Neutrophil (primary cell): ENCODE data around the gene THRB.

Source experiments
- H3K27ac ChIP-seq: fragments of 200-600 bp; sonication (generic); 2 replicates; pipeline ENCODE4 v1.5.1; 2016; ENCODE audit warnings: mild to moderate bottlenecking, moderate library complexity
- H3K27me3 ChIP-seq: fragments of 200-600 bp; sonication (generic); 2 replicates; pipeline ENCODE4 v1.6.0; 2016; ENCODE audit warnings: mild to moderate bottlenecking
- H3K36me3 ChIP-seq: fragments of 200-600 bp; sonication (generic); 2 replicates; pipeline ENCODE4 v1.5.1; 2017
- H3K4me1 ChIP-seq, 2 experiments: fragments of 200-600 bp in 1 of 2; sonication (generic) in 1 of 2; 1 replicate in 1 of 2; 2 replicates in 1 of 2; pipeline versions ENCODE4 v1.5.1 to v1.6.1; 2013 to 2016; ENCODE audit warnings: low read depth in 1 of 2, low read length in 1 of 2, mild to moderate bottlenecking in 1 of 2, moderate library complexity in 1 of 2; ENCODE audit not compliant: control insufficient read depth in 1 of 2, insufficient read depth in 1 of 2
- H3K4me3 ChIP-seq, 2 experiments: fragments of 200-600 bp in 1 of 2; sonication (generic) in 1 of 2; 1 replicate in 1 of 2; 2 replicates in 1 of 2; pipeline ENCODE4 v1.5.1; 2013 to 2016; ENCODE audit warnings: low read depth in 1 of 2, low read length in 1 of 2, mild to moderate bottlenecking in 1 of 2, moderate library complexity in 1 of 2
- H3K9me3 ChIP-seq: fragments of 200-600 bp; sonication (generic); 2 replicates; pipeline ENCODE4 v1.5.1; 2016
- TF ChIP-seq, protein P1 (sequence below): fragments of 200-600 bp; sonication (generic); IDR thresholded peaks from 2 replicates; pipeline ENCODE4 v1.5.1; 2016; ENCODE audit warnings: antibody characterized with exemption

The THRB gene

DNA sequence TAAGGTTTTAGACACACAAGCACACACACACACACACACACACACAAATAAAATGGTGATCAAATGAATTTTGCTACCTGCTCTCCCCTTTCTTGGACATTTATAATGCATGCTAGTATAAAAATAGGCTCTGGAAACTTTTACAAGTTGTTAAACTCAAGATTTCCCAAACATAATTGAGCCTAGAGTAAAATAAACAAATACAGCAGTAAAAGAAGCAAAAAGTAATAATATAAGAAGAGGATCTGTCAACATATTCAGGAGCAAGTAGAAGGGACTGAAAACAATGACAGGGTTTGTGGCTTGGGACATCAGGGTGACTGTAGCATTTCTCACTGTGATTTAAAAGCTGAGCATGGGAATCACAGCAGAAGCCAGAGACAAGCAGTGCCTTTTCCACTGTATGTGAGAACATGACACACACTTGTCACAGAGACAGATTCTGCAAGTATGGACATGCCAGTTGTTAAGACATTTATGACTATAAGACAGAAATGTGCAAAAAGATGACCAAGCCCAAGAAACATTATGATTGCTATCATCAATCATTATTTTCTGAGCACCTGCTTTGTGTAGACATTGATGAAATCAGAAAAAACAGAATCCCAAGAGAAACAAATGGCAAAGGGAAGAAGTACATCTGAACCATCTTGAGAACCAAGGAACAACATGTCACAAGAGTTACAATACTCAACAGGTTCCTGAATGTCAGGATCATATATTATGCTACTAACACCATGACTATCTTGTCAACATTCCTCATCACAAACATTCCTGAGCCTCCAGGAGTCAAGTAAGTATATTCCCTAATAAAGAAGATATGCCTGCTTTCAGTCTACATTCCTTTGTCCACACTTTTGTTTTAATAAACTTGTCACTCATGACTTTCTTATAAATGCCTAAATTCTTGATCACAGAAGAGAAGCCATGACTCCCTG lies 7.1 kb downstream of the THRB start:
- peaks cover 58% of the 10 kb centered on the region for H3K27me3 ChIP-seq
- TF ChIP-seq, protein P1, sequence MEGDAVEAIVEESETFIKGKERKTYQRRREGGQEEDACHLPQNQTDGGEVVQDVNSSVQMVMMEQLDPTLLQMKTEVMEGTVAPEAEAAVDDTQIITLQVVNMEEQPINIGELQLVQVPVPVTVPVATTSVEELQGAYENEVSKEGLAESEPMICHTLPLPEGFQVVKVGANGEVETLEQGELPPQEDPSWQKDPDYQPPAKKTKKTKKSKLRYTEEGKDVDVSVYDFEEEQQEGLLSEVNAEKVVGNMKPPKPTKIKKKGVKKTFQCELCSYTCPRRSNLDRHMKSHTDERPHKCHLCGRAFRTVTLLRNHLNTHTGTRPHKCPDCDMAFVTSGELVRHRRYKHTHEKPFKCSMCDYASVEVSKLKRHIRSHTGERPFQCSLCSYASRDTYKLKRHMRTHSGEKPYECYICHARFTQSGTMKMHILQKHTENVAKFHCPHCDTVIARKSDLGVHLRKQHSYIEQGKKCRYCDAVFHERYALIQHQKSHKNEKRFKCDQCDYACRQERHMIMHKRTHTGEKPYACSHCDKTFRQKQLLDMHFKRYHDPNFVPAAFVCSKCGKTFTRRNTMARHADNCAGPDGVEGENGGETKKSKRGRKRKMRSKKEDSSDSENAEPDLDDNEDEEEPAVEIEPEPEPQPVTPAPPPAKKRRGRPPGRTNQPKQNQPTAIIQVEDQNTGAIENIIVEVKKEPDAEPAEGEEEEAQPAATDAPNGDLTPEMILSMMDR: no peak

DNA sequence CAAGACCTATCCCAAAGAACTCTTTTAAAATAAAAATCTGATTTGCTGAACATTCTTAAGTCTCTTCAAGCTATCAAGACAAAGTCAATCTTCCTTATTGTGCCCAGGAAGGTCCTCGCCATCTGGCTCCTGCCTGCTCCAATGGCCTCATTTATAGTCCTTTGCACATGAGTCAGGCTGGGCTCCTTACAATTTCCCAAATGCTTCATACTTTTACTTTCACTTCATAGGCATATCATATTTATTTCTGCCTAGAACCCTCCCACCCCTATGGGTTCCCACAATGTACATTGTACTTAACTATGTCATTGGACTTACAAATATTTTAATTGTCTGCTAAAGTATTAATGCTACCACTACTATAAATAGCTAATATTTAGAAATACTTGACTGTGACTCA lies 9.1 kb downstream of the THRB start:
- Histone ChIP-seq H3K4me1 (no peaks in the 10 kb centered on the region), H3K4me3 (no peak overlapping the region), H3K36me3 (no peaks in the 10 kb centered on the region), H3K9me3 (no peaks in the 10 kb centered on the region), H3K27ac (no peak overlapping the region), H3K27me3 (peaks cover 38% of the 10 kb centered on the region)
- TF ChIP-seq, protein P1: no peak

More for the DNA sequence above, 7.1 kb downstream of the THRB start:
- H3K36me3 ChIP-seq: no peaks in the 10 kb centered on the region
- no peaks in the 10 kb centered on the region for H3K9me3 ChIP-seq
- H3K27ac ChIP-seq: no peak overlapping the region
- no peaks in the 10 kb centered on the region for H3K4me1 ChIP-seq
- H3K4me3 ChIP-seq: no peak overlapping the region

DNA sequence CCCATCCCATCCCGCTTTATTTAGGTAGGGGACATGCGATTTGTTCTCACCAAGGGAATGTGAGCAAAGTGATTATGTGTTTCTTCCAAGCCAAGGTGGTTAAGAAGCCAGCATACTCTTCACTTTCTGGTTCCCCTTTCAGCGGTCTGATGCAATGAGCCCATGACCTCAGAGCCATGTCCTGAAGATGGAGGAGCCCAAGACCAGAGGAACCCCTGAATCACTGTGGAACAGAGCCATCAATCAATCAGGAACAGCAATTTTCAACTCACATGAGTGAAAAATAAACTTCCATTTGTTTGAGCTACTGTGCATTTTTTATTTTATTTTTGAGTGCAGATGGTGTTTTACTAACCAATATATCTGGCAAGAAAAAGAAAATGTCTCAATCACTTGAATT lies 10.8 kb downstream of the THRB start:
- Histone ChIP-seq H3K27ac (no peak overlapping the region), H3K9me3 (no peaks in the 10 kb centered on the region), H3K36me3 (no peaks in the 10 kb centered on the region), H3K4me1 (no peaks in the 10 kb centered on the region), H3K27me3 (peaks cover 21% of the 10 kb centered on the region), H3K4me3 (no peak overlapping the region)
- TF ChIP-seq, protein P1: no peak

DNA sequence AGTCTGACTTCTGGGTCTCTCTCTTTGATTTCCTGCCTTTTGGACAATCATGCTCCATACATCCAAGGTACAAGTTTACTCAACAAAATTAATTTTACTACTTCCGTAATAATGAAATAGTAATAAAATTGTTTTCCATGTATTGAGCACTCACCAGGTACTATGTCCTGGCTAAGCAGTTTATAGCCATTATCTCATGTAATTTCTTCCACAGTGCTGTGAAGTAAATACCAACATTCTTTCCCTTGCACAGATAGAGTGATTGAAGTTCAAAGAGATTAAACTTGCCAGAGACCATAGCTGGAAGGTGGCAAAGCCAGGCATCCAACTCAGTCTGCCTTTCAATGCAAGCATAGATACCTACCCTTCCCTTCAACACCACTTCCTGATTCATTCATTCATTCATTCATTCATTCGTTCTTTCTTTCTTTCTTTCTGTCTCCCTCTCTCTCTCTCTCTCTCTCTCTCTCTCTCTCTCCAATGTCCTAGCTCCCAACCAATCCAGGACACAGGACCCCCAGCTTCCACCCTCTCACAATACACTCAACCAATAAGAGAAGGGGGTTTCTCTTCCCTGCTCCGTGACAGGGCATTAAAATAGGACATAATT lies 12.4 kb downstream of the THRB start:
- no peak overlapping the region for H3K4me3 ChIP-seq
- no peak overlapping the region for H3K27ac ChIP-seq
- no peaks in the 10 kb centered on the region for H3K9me3 ChIP-seq
- peaks cover 11% of the 10 kb centered on the region for H3K27me3 ChIP-seq
- TF ChIP-seq, protein P1: no peak
- no peaks in the 10 kb centered on the region for H3K36me3 ChIP-seq
- H3K4me1 ChIP-seq: no peaks in the 10 kb centered on the region

DNA sequence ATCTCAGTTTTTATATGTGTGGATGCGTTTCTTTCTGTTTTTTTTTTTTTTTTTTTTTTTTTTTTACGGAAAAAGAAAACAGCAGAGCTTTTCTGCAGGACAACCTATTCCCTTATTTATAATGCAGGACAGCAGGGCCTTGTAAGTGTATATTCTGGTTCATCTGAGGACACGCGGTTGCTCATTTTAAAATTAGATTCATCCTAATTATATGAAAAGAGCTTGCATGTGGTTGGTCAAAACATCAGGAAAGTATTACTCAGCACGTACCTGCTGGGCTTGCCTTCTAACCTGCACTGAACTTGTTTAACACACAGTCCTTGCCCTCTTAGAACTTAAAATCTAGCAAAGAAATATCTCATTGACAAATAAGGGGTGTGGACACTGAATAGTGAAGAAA lies 13.5 kb downstream of the THRB start:
- H3K9me3 ChIP-seq: no peaks in the 10 kb centered on the region
- no peak overlapping the region for H3K27ac ChIP-seq
- no peak overlapping the region for H3K4me3 ChIP-seq
- peaks cover 6% of the 10 kb centered on the region for H3K27me3 ChIP-seq
- TF ChIP-seq, protein P1: no peak
- H3K4me1 ChIP-seq: no peaks in the 10 kb centered on the region
- no peaks in the 10 kb centered on the region for H3K36me3 ChIP-seq
